ENCODE data around the gene GADL1.

The GADL1 gene

DNA sequence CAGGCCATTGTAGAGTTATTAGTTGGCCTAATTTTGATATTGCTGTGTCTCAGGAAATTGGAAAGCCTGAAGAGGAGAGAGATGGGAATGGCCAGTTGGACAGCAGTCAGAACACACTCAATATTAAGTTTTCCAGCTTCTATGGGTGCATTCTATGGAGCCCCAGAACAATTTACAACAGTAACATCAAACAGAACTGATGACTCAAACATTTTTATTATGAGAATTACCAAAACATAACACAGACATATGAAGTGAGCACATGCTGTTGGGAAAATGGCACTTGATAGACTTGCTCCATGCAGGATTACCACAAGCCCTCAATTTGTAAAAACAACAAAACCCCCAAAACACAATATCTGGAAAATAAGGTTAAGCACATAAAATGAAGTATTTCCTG, 104.3 kb downstream of the GADL1 start:
- no peak overlapping the region for H3K27ac ChIP-seq
- TF ChIP-seq, protein P1, sequence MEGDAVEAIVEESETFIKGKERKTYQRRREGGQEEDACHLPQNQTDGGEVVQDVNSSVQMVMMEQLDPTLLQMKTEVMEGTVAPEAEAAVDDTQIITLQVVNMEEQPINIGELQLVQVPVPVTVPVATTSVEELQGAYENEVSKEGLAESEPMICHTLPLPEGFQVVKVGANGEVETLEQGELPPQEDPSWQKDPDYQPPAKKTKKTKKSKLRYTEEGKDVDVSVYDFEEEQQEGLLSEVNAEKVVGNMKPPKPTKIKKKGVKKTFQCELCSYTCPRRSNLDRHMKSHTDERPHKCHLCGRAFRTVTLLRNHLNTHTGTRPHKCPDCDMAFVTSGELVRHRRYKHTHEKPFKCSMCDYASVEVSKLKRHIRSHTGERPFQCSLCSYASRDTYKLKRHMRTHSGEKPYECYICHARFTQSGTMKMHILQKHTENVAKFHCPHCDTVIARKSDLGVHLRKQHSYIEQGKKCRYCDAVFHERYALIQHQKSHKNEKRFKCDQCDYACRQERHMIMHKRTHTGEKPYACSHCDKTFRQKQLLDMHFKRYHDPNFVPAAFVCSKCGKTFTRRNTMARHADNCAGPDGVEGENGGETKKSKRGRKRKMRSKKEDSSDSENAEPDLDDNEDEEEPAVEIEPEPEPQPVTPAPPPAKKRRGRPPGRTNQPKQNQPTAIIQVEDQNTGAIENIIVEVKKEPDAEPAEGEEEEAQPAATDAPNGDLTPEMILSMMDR (conservative IDR thresholded peaks at IDR 0.05) = no peak

DNA sequence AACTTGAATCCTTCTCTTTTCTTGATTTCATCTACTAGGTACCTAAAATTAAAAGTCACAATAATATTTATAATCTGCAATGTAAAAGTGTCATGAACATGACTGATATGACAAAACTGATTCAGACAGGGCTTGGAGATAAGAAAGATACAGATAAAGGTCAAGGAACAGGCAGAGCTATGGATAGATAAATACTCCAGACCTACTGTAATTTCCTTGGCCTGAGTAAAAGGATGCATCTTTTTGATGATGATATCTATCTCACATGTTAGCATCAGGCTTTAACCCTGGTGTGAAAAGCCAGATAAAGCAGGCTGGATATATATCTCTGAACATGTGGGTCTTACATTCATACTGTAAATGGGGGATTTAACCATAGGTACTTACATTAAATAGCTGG, 108.1 kb downstream of the GADL1 start:
- TF ChIP-seq, protein P1 (conservative IDR thresholded peaks at IDR 0.05) = no peak
- no peak overlapping the region for H3K27ac ChIP-seq

DNA sequence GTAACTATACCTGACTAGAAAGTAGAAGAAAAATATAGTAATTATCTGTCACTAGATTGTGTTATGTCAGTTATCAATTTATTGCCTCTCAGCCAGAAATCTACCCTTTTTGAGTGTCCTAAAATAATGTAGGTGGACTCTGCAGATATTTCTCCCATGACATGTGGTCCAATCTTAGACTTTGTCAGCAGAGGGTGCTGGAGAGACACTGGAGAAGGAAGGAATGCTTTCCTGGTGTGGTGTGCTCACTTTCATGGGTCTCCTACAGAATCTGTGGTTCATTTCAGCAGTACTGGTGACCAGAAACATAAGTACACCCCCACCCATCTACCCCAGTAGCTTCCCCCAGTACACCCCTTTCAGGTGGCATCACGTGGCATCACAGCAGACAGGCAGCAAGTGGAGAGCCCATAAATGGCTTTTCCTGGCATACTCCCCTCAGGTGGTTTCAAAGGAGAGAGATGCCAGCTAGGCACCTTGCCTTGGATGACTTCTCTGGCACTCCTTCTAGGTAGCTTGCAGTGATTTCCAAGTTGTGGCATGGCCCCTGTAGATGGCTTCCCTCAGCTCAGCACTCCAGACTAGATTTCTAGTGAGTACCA, 114.7 kb downstream of the GADL1 start:
- TF ChIP-seq, protein P1 (conservative IDR thresholded peaks at IDR 0.05) = peak; percentile 85
- H3K27ac ChIP-seq = no peak overlapping the region

DNA sequence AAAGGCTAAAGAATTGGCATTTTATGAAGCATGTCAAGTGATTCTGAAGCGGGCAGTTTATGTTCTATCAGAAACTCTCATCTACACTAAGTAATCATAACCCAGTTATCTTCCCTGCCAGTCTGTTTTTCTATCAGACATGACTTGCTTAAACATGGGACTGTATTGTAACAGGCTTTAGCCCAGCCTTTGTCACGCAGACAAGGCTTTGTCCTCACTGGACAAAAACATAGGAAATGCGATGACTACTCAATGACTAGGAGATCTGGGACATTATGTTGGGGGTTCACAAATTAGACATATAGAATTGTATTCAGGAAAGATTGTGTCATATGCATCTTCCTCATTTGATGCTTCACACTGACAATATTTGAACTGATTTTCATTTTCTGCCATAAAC, 115.5 kb downstream of the GADL1 start:
- TF ChIP-seq, protein P1 (conservative IDR thresholded peaks at IDR 0.05) = no peak

DNA sequence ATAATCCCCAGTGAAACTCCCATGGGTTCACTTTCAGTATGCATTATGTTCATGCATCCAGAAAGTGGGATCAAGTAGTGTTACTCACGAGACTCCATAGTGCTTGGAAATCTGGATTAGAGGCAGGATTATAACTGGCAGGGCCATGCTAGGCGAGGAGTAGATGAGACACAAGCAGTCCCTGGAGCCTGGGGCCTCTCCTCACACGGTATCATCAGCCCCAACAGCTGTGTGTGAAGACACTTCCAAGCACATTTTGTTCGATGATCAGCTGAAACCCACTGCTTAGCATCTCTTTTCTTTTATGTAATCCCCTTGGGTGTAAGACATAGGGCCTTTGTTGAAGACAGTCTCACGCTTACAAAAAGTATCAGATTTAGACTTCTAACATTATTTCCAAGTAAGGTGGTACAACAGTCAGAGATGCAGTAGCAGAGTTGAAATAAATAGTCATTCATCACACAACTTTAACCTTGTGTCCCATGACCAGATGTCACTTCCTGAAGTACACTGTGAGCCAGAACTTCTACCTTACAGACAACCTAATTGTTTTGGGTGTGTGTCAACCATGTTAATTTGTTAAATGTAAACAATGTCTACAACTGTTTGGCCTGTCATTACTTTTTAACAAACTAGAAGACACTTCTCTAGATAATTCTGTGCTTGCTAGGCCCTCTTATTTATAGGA, 116.9 kb downstream of the GADL1 start:
- TF ChIP-seq, protein P1 (conservative IDR thresholded peaks at IDR 0.05) = no peak
- no peak overlapping the region for H3K27ac ChIP-seq

More for the DNA sequence above, 115.5 kb downstream of the GADL1 start:
- no peak overlapping the region for H3K27ac ChIP-seq

DNA sequence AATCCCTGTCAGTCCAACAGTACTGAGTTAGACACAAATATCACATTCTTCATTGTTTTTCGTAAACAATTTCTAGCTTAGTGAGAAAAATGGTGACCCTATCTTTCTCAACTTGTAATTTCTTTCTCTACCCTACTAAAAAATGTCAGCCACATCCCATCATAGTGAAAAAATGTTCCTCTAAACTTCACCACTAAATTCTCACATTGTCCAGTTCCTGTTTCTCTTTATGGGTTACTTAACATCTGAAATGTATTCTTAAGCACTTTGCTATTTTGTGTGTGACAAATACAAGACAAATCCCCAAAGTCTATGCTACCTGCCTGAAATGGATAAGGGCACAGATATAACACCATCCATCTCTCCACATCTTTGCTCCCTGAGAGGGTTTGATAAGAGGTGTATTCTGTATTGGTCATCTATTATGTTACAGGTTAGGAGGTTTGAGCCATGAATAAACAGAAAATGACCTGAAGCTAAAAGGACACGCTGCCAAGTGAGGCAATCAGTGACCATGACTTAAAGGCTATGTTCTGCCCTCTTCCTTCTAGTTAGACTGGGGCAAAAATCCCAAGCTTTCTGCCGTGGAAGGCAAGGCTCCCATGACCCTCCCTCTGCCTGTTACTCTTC, 118.2 kb downstream of the GADL1 start:
- TF ChIP-seq, protein P1 (conservative IDR thresholded peaks at IDR 0.05) = no peak
- H3K27ac ChIP-seq = no peak overlapping the region

DNA sequence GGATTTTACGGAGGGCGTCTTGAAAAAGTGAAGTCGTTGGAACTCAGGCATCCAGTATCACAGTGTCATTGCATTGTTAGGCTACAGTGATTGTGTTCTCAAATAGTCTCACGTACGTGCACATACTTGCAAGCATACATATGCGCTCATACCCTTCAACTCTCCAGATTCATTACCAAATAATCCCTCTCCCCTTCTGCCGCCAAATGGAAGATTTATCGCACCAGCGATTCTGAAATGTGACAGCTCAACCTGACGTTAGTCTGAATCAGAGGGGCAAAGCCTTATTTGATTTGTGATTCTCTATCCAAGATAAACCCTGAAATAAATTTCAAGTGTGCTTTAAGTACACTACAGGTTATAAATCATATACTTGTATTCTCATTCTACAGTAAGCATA, 119.4 kb downstream of the GADL1 start:
- TF ChIP-seq, protein P1 (conservative IDR thresholded peaks at IDR 0.05) = no peak

More for the DNA sequence above, 119.4 kb downstream of the GADL1 start:
- H3K27ac ChIP-seq = no peak overlapping the region

Data from VCaP (cell line).